DLD1 (cell line): ENCODE measurements around the gene MTERF4.

ENCODE experiments used
- in situ Hi-C: cut with HindIII; loops from 2 replicates; pipeline ENCODE4 v1.10.0; 2017; ENCODE audit warnings: low sequenced_read_pairs

MTERF4 gene

GRCh38 chr2:241136191-241136590, 34.1 kb upstream of the MTERF4 start:
- in situ Hi-C loops = no loop called here

GRCh38 chr2:241135737-241136136, 33.6 kb upstream of the MTERF4 start:
- in situ Hi-C loops = no loop called here

DNA sequence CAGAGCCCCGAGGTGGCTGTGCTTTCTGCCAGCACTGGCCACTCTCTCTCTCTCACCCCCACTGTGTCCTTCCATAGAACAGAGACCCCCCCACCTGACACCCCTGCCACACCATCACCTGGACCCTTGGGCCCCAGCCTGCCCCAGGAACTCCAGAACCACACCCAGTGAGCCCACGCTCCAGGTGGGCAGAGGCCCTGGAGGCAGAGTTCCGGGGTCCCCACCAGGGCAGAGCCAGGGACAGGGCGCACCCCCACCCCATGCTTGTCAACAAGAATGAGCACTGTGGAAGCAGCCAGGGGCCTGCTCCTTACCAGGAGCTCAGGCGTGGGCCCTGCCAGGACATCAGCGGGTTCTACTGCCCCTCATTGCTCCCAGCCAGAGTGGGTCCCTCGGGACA, 32.6 kb upstream of the MTERF4 start:
- in situ Hi-C loops = no loop called here

DNA sequence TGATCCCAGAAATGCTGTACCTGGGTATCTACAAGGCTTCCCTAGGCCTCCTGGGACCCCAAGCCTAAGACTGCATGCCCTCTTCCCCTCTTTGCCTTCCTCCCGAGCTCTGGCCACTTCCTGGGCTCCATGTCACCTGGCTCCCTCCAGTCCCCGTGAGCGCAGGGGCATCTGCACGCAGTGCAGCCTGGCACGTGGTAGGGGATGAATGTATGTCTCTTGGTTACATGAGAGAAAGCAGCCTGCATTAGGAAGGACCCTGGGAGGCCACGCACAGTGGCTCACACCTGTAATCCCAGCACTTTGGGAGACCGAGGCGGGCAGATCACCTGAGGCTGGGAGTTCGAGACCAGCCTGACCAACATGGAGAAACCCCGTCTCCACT, 31.3 kb upstream of the MTERF4 start:
- in situ Hi-C loops = no loop called here

DNA sequence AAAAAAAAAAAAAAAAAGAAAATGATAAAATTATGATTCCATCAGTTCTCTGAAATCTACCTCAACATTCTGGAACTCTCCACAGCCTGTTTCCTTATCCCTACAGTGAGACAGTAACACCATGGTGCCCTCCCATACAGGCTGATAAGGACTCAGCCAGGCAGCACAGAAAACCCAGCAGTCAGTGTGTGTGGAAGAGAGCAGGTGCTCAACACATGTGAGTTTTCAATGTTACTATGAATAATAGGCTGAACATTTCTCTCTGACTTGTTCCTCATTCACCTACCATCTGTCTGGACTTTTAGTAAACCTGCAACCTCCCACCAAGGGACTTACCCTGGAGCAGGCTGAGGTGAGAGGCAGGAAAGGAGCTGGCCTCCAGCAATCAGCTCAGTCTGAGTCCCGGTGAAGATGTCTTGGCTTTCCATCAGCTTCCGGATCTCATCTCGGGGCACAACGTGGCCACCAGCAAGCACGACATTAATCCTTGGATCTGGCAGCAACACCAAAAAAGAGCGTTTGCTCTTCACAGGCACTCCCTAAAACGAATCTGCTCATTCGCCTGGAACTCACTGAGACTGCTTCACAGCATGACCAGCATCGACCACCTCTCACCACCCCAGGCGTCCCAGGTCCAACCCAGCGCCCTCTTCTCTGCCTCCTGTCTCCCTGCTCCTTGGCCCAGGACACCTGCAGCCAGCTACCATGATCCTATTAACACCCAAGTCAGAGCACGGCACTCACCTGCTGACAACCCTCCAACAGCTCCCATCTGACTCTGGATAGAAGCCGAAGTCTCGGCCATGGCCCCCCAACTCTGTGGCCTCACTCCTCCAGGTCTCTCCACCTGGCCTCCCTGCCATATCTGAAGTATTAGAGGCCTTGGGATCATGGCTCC, 30.7 kb upstream of the MTERF4 start:
- in situ Hi-C loops = no loop called here

DNA sequence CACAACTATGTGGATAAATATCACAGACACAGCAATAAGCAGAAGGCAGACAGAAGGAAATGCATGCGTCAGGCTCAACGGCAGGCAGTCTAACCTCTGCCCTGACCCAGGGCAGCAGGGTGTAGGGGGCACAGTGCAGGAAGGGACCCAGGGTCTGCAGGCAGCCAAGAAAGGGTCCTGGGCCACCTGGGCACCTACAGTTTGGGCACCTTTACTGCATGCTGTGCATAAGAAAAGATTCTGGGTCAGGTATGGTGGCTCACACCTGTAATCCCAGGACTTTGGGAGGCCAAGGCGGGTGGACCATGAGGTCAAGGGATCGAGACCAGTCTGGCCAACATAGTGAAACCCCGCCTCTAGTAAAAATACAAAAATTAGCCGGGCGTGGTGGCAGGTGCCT, 29.4 kb upstream of the MTERF4 start:
- in situ Hi-C loops = no loop called here

- in situ Hi-C loops = no loop called here
Observed at GRCh38 chr2:241130316-241130715, 28.2 kb upstream of the MTERF4 start.

GRCh38 chr2:241129086-241129871, 27.2 kb upstream of the MTERF4 start:
- in situ Hi-C loops = no loop called here

DNA sequence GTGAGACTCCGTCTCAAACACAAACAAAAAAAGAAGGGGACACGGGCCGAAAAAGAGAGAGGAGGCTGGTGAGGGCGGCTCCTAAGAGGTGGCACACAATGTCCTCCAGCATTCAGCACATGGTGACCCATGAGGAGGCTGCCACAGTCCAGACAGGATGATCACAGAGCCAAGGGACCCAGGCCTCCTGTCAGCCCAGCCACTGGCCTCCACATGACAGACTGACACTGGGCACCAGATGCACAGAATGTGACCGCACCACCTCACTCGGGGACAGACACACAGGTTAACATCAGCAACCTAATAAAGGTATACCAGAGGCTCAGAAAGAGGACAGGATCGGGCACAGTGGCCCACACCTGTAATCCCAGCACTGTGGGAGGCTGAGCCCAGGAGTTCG, 26.2 kb upstream of the MTERF4 start:
- in situ Hi-C loops = no loop called here

DNA sequence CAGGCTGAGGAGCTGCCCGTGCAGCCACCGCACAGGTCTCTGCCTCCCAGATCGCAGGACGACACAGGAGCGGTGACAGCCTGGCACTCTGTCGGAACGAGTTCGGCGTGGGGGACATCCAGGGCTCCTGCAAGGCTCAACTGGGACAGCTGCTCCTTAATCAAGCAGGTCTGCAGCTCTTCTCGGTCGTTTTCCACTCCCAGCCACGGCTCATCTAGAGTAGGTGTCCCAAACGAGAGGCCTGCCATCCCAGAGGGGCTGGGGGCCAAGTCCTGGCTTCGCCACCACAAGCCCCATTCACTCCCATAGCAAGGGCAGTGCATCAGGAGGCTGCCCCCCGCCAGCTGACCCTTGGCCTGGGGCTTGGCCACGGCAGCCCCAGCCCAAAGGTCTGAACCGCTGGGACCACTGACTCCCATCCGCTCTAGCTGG, 24.7 kb upstream of the MTERF4 start:
- in situ Hi-C loops = no loop called here

GRCh38 chr2:241126201-241126611, 24.1 kb upstream of the MTERF4 start:
- in situ Hi-C loops = no loop called here

DNA sequence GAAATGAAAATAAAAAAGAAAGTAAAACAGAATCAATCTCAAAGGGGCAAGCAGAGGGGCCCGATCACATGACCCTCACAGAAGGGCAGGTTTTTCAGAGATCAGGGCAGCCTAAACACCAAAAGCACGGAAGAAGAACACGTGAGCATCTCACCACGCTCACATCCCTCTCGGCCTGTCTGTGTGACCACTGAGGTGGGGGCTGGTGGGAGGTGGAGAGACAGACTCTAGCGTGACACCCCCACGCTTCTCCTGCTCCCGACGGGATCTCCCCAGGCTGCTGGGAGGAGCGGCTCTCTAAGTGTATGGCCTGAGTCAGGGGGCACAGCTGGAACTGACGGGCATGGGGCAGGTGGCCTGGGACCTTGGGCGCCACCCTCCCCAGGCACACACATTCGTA, 23.5 kb upstream of the MTERF4 start:
- in situ Hi-C loops = no loop called here

GRCh38 chr2:241123816-241124536, 21.9 kb upstream of the MTERF4 start:
- in situ Hi-C loops = no loop called here

DNA sequence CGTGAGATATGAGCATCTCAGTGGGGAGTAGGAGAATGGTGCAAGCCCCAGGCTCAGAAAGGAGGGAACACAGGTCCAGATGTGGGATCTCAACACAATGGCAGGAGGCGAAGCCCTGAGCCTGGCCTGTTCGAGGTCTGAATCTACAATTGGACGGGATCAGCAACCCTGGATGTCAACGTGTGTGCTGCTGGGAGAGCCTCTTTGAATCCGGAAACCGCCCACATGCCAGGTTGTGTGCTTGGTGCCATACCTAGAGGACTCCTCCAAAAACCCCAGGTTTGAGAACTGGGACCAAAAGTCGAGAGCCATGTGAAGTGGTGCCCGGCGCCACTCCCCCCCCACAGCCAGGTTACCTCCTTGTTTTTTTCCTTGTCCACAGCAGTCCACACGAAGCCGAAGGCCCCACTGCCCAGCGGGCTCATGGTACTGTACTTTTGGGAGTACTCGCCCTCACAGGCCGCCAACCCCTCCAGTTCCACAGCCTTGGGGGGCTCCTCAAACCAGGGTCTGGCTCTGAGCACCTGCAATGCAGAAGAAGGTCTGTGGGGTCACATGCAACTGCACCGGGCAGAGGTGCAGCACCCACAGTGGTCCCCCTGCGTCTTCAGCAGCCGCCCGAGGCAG, 20.4 kb upstream of the MTERF4 start:
- in situ Hi-C loops = no loop called here

DNA sequence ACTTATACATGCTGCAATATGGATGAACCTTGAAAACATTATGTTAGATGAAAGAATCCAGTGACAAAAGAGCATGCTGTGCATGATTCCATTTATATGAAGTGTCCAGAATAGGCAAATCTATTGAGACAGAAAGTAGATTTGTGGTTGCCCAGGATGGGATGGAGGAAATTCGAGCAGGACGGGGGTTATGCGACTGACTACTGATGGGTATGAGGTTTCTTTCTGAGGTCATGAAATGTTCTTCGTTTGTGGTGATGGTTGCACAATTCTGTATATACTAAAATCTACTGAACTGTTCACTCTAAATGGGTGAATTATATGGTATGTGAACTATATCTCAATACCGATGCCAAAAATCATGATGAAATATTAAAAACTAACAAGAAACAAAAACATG, 18.9 kb upstream of the MTERF4 start:
- in situ Hi-C loops = no loop called here

GRCh38 chr2:241120440-241120839, 18.4 kb upstream of the MTERF4 start:
- in situ Hi-C loops = no loop called here

DNA sequence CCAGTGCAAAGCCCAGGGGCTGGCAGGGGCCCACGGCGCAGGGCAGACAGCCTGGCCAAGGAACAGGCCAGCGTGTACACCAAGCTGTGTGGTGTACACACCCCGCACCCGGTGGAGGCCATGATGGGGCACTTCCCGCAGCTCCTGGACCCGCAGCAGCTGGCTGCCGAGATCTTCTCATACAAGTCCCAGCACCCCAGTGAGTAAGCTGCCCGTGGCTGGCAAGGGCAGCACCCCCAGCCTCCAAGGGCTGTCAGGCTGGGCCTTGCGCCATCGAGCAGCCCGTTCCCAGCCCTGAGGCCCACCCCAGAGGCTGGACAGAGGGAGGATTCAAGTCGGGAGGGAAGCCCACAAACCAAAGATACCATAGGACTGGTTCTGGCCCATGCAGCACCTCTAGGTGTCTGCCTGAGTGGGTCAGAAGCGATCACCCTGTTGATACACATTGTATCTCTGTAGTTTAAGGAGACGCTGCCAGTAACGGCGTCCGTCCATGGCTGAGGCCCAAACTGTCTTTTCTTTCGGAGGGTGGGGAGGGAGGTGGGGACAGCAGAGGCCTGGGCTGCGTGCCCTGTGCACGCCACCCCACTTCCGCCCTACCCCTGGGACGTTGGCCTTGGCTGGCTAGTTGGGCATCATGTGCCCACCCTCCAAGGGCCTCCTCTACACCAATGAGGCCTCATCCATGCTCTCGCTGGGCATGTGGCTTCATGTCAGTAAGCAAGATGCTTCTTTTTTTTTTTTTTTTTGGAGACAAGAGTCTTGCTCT, 16.8 kb upstream of the MTERF4 start:
- in situ Hi-C loops = no loop called here

DNA sequence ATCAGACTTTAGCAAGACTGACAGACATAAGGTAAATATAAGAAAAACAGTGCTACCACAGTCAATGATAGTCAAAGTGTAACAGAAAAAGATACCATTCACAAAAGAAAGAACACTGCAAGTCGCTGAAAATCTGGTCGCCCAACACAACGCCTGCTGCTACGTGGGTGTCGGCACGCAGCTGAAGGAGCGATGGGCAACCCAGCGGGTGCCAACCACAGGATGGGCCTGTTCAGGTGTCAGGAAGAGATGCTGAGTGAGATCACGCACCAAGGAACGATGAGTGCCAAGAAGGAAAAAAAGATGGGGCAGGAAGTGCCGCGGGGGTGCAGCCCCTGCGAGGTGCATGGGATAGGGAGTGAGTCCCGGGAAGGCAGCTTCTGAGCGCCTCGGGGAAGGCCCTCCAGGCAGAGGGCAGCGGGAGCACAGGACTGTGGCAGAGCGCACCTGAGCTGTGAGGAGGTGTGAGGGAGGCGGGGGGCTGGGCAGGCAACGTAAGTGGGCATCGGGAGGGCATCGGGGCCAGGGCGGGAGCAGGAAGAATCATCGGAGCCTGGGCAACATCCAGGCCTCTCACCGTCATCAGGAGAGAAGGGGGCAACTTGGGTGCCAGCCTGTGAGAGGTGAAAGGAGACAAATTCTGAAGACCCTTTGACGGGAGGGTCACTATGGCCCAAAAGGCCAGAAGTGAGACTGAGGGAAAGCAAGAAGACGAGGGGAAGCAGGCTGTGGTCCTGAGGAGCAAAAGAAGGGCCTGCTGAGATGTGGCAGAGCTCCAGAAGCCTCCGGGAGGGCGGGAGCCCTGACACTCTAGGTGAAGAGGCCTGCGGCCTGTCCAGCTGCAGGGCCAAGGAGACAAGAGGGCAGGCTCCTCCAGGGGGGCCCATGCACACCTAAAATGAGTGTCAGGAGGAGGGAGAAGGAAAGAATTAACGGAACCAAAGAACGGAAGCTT, 14.8 kb upstream of the MTERF4 start:
- in situ Hi-C loops = no loop called here

GRCh38 chr2:241115361-241115760, 13.3 kb upstream of the MTERF4 start:
- in situ Hi-C loops = no loop called here
